Naive thymus-derived CD4-positive, alpha-beta T cell (primary cell): ENCODE data around the gene CLRN2. TPM values are rescaled to one million over a fixed set of nuclear protein-coding genes. Genes with fewer than 3 reads are reported as not detected.

Experiments used
- ATAC-seq: fragments of 150-1000 bp; cut with Tn5 transposase; 2 replicates; pipeline ENCODE4 v1.10.0; 2021; ENCODE audit warnings: mild to moderate bottlenecking, moderate library complexity
- CTCF ChIA-PET: fragments of 350-600 bp; sonication (Branson Sonifier 250); formaldehyde crosslinking; loops from one replicate; lab custom pipeline; 2021; ENCODE audit warnings: antibody characterized with exemption; lab: Charles Lee
- POLR2A ChIA-PET: fragments of 350-600 bp; sonication (Branson Sonifier 250); formaldehyde crosslinking; loops from one replicate; lab custom pipeline; 2021; ENCODE audit warnings: antibody characterized with exemption, inconsistent platforms; lab: Charles Lee
- DNase-seq, 9 donors: peaks; one replicate each; pipeline versions ENCODE4 v3.0.0 to v3.0.0-alpha.2; 2020 to 2022; ENCODE audit warnings: mixed read lengths in 1 of 9
- H3K27ac ChIP-seq: one replicate; pipeline ENCODE4 v1.7.0; 2013; ENCODE audit warnings: mild to moderate bottlenecking, low read depth, low read length, moderate library complexity
- H3K27me3 ChIP-seq, 2 donors: one replicate each; pipeline ENCODE4 v1.7.0; 2013; ENCODE audit warnings: low read length in 2 of 2, mild to moderate bottlenecking in 2 of 2, moderate library complexity in 2 of 2; ENCODE audit not compliant: control insufficient read depth in 2 of 2, insufficient read depth in 2 of 2
- H3K36me3 ChIP-seq, 3 experiments: 1 replicate in 2 of 3; 2 replicates in 1 of 3; pipeline ENCODE4 v1.7.0; 2013; ENCODE audit warnings: low read length in 3 of 3, mild to moderate bottlenecking in 3 of 3, moderate library complexity in 1 of 3; ENCODE audit not compliant: insufficient read depth in 3 of 3, control insufficient read depth in 2 of 3
- H3K4me1 ChIP-seq, 2 donors: one replicate each; pipeline ENCODE4 v1.7.0; 2013; ENCODE audit warnings: low read length in 2 of 2, mild to moderate bottlenecking in 2 of 2, moderate library complexity in 1 of 2; ENCODE audit not compliant: control insufficient read depth in 2 of 2, insufficient read depth in 2 of 2
- H3K4me3 ChIP-seq: 2 replicates; pipeline ENCODE4 v1.7.0; 2013; ENCODE audit warnings: mild to moderate bottlenecking, low read length
- H3K9me3 ChIP-seq, 3 experiments: 1 replicate in 2 of 3; 2 replicates in 1 of 3; pipeline ENCODE4 v1.7.0; 2013; ENCODE audit warnings: low read length in 3 of 3; ENCODE audit not compliant: control insufficient read depth in 2 of 3
- H3K27ac Mint-ChIP-seq, 9 donors: one replicate each; pipeline ENCODE4 v1.8.0; 2020 to 2022; ENCODE audit warnings: mixed read lengths in 9 of 9, mild to moderate bottlenecking in 8 of 9, moderate library complexity in 5 of 9, inconsistent platforms in 2 of 9
- H3K27me3 Mint-ChIP-seq, 5 donors: one replicate each; pipeline ENCODE4 v1.8.0; 2021 to 2022; ENCODE audit warnings: mixed read lengths in 5 of 5, mild to moderate bottlenecking in 1 of 5
- H3K36me3 Mint-ChIP-seq, 5 donors: one replicate each; pipeline ENCODE4 v1.8.0; 2020 to 2022; ENCODE audit warnings: mixed read lengths in 5 of 5, mild to moderate bottlenecking in 3 of 5, inconsistent platforms in 1 of 5
- H3K4me1 Mint-ChIP-seq, 7 donors: one replicate each; pipeline ENCODE4 v1.8.0; 2020 to 2022; ENCODE audit warnings: mixed read lengths in 7 of 7, mild to moderate bottlenecking in 3 of 7, inconsistent platforms in 1 of 7
- H3K4me3 Mint-ChIP-seq, 10 donors: one replicate each; pipeline ENCODE4 v1.8.0; 2020 to 2022; ENCODE audit warnings: mild to moderate bottlenecking in 10 of 10, mixed read lengths in 10 of 10, moderate library complexity in 6 of 10, inconsistent platforms in 2 of 10
- H3K9me3 Mint-ChIP-seq, 11 donors: one replicate each; pipeline ENCODE4 v1.8.0; 2020 to 2022; ENCODE audit warnings: mixed read lengths in 11 of 11, mild to moderate bottlenecking in 4 of 11, inconsistent platforms in 1 of 11, moderate library complexity in 1 of 11
- intact Hi-C, 2 donors: fragments of 100-400 bp; cut with micrococcal nuclease; formaldehyde crosslinking; loops; one replicate each; pipeline ENCODE4 v1.15.1; 2023
- polyA plus RNA-seq, 2 donors: library from polyadenylated mRNA; unstranded; fragments of 300-500 nt; fragmentation: Illumina TruSeq; gene quantifications; one replicate each; pipeline ENCODE4 v1.2.3, GENCODE V29; 2021
- total RNA-seq, 6 experiments: library from RNA in 5 of 6; stranded (reverse) in 5 of 6; gene quantifications; 1 replicate in 5 of 6; 2 replicates in 1 of 6; pipeline ENCODE4 v1.2.3 and lab custom pipeline; 2021 to 2026

CLRN2 gene
- total and polyA plus RNA-seq, 7 experiments from 2014 or later: not detected

GRCh38 chr4:17511950-17512795 lies 2.8 kb upstream of the CLRN2 start, which contains the start of gene QDPR:
QDPR (minus strand) TSS chr4:17512090; CDS start chr4:17512054, 36 bp downstream.
- Histone ChIP-seq H3K9me3 (no peaks in the 10 kb centered on the region), H3K27ac (peak within 1 kb of the TSS; percentile 69), H3K36me3 (peaks cover 0 to 3% (median 0%) of the 10 kb centered on the region in 3 experiments), H3K4me3 (peak within 1 kb of the TSS; percentile 94), H3K27me3 (no peaks in the 10 kb centered on the region), H3K4me1 (peaks cover 9 to 10% of the 10 kb centered on the region in 2 donors)
- Mint-ChIP-seq H3K4me3 (peak within 1 kb of the TSS; percentile 86 to 100 (median 96)), H3K4me1 (peaks cover 18 to 42% (median 34%) of the 10 kb centered on the region in 7 donors), H3K27me3 (peaks cover 0 to 18% (median 6%) of the 10 kb centered on the region in 5 donors), H3K36me3 (peaks cover 0 to 4% (median 0%) of the 10 kb centered on the region in 5 donors), H3K9me3 (no peaks in the 10 kb centered on the region), H3K27ac (peak within 1 kb of the TSS; percentile 83 to 96 (median 85))
- ATAC-seq (peak; percentile 95), DNase-seq (peak; percentile 55 to 81 (median 70))
- ChIA-PET CTCF (no interaction called here), POLR2A (interaction anchor here (1.1 kb wide), 1 partner anchor 10 kb away, joined by 3 read pairs; no protein-coding TSS in a partner anchor)
- intact Hi-C loops: loop anchor here (1.0 to 5.0 kb wide), 11 partner anchors 35 to 1290 kb away; partner anchors contain the start of genes LAP3 (in 2 of the 2), MED28 (in 2 of the 2), DCAF16 (in 1 of the 2) and NCAPG (in 1 of the 2)

- no peak for ATAC-seq
- Mint-ChIP-seq H3K27ac (peak overlapping the region in 8 of 9 donors; percentile 14 to 86 (median 78)), H3K27me3 (peaks cover 0 to 18% (median 6%) of the 10 kb centered on the region in 5 donors), H3K4me3 (peak overlapping the region in 9 of 10 donors; percentile 75 to 98 (median 86)), H3K9me3 (no peaks in the 10 kb centered on the region), H3K36me3 (peaks cover 0 to 4% (median 0%) of the 10 kb centered on the region in 5 donors), H3K4me1 (peaks cover 18 to 41% (median 34%) of the 10 kb centered on the region in 7 donors)
- intact Hi-C loops: loop anchor here (1.0 to 5.0 kb wide), 10 partner anchors 34 to 1291 kb away; partner anchors contain the start of genes LAP3 (in 2 of the 2), MED28 (in 2 of the 2), DCAF16 (in 1 of the 2) and NCAPG (in 1 of the 2)
- Histone ChIP-seq H3K27ac (no peak overlapping the region), H3K4me1 (peaks cover 9 to 10% of the 10 kb centered on the region in 2 donors), H3K36me3 (no peaks in the 10 kb centered on the region), H3K4me3 (peak overlapping the region; percentile 68), H3K27me3 (no peaks in the 10 kb centered on the region), H3K9me3 (no peaks in the 10 kb centered on the region)
- no peak for DNase-seq
- POLR2A ChIA-PET: interaction anchor here (0.6 kb wide), 1 partner anchor 119 kb away, joined by 5 read pairs; no protein-coding TSS in a partner anchor
- CTCF ChIA-PET: interaction anchor here (1.6 kb wide), 1 partner anchor 10 kb away, joined by 6 read pairs; no protein-coding TSS in a partner anchor
These were observed 1.8 kb upstream of the CLRN2 start for GRCh38 chr4:17512973-17513665.

DNA sequence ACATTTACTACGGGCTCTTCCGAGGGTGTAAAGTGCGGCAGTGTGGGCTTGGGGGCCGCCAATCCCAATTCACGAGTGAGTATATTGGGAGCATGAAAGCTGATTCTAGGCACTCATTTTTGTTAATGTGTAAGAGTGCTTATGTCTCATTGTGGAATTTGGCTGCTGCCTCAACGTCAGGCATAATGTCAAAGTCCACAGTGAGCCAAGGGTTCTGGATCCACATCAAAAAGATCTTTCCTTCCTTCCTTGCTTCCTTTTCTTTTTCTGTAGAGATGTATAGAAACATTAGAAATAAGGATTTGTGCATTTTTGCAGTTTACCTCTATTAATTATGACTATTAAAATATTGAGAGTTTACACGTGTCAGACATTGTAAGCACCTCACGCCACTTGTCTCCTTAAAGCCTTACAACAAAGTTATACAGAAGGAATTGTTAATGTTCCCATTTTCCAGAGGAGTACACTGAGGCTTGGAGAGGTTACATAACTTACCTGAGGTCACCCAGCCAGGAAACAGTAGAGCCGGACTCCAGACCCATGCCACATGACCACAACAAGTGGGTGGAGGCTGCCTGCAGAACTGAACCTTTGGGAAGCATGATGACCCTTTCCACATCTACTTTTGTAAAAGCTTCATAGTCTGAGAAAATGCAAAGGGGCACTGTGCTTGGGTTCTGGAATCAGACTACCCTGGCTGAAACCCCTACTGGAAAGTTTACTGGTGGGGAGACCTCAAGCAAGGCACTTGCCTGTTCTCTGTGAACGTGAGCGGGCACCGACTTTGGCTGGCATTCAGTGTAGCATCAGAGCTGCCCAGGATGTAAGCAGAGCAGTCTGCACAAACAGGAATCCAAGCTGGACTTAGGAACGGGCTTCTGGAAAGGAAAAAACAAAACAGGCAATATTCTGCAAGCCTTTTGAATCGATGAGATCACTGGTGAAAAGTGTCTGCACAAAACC lies 761 bp downstream of the CLRN2 start:
- POLR2A ChIA-PET: no interaction called here
- DNase-seq: no peak
- Histone ChIP-seq H3K27me3 (no peaks in the 10 kb centered on the region), H3K4me1 (peaks cover 6 to 7% of the 10 kb centered on the region in 2 donors), H3K27ac (no peak overlapping the region), H3K36me3 (no peaks in the 10 kb centered on the region), H3K9me3 (no peaks in the 10 kb centered on the region), H3K4me3 (no peak overlapping the region)
- intact Hi-C loops: no loop called here
- Mint-ChIP-seq H3K4me1 (peaks cover 13 to 23% (median 20%) of the 10 kb centered on the region in 7 donors), H3K9me3 (no peaks in the 10 kb centered on the region), H3K27ac (no peak overlapping the region), H3K36me3 (no peaks in the 10 kb centered on the region), H3K4me3 (no peak overlapping the region), H3K27me3 (peaks cover 0 to 28% (median 12%) of the 10 kb centered on the region in 5 donors)
- CTCF ChIA-PET: no interaction called here
- no peak for ATAC-seq

DNA sequence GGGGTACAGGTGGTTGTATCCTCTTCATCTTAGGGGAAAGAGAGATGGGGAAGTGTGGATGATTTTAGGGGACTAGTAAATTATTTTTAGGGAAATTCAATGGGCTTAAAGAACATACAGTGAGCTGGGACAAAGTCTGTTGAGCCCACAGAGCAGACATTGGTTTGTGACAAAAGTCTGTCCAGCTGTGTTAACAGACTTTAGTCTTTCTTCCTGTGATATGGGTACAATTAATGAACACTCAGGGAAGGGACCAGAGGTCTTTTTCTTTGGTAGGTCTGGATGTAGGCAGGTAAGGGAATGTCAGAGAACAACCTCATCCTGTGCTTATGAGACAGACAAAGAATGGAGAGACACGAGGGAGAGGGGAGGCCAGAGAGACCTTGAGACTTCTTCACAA lies 2.0 kb downstream of the CLRN2 start:
- CTCF ChIA-PET: no interaction called here
- no peak overlapping the region for H3K4me3 ChIP-seq
- DNase-seq (no peak), ATAC-seq (no peak)
- H3K9me3 ChIP-seq: no peaks in the 10 kb centered on the region
- no peaks in the 10 kb centered on the region for H3K9me3 Mint-ChIP-seq
- peaks cover 0 to 32% (median 12%) of the 10 kb centered on the region in 5 donors for H3K27me3 Mint-ChIP-seq
- H3K36me3 Mint-ChIP-seq: no peaks in the 10 kb centered on the region
- no peak overlapping the region for H3K27ac Mint-ChIP-seq
- peaks cover 0 to 6% of the 10 kb centered on the region in 2 donors for H3K4me1 ChIP-seq
- H3K36me3 ChIP-seq: no peaks in the 10 kb centered on the region
- intact Hi-C loops: no loop called here
- H3K27me3 ChIP-seq: no peaks in the 10 kb centered on the region
- POLR2A ChIA-PET: no interaction called here
- peaks cover 8 to 13% (median 11%) of the 10 kb centered on the region in 7 donors for H3K4me1 Mint-ChIP-seq
- no peak overlapping the region for H3K4me3 Mint-ChIP-seq
- no peak overlapping the region for H3K27ac ChIP-seq

DNA sequence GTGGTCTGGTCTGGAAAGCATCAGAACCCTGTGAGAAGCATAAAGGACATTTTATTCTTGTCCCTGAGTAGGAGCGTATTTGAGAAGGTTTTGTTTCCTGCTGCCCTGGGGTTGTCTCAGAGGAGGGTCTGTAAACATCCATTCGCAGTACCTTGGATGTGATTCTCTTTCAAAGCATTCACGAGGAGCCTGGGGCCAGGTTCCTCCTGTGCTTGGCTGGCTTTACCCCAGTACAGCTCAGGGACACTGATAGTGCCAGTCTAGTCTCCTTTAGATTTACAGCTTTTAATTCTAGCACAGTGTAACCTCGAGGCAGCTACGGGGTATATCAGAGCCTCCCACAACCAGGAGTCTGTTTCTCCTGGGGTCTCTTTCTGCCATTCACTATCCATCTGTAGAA lies 2.7 kb downstream of the CLRN2 start:
- no peaks in the 10 kb centered on the region for H3K9me3 Mint-ChIP-seq
- Histone ChIP-seq H3K36me3 (no peaks in the 10 kb centered on the region), H3K9me3 (no peaks in the 10 kb centered on the region), H3K27ac (no peak overlapping the region), H3K4me1 (peaks cover 0 to 3% of the 10 kb centered on the region in 2 donors), H3K4me3 (no peak overlapping the region), H3K27me3 (no peaks in the 10 kb centered on the region)
- H3K4me1 Mint-ChIP-seq: peaks cover 4 to 8% (median 6%) of the 10 kb centered on the region in 7 donors
- CTCF ChIA-PET: no interaction called here
- no peak for DNase-seq
- intact Hi-C loops: no loop called here
- no peaks in the 10 kb centered on the region for H3K36me3 Mint-ChIP-seq
- H3K27me3 Mint-ChIP-seq: peaks cover 0 to 32% (median 12%) of the 10 kb centered on the region in 5 donors
- POLR2A ChIA-PET: no interaction called here
- H3K4me3 Mint-ChIP-seq: no peak overlapping the region
- no peak overlapping the region for H3K27ac Mint-ChIP-seq
- no peak for ATAC-seq
